Small intestine (tissue), 7 donors: ENCODE data around the gene IFNL3. TPM values are rescaled to one million over a fixed set of nuclear protein-coding genes. Genes with fewer than 3 reads are reported as not detected.

Source experiments
- DNase-seq, 2 donors: peaks; one replicate each; pipeline versions ENCODE4 v3.0.0 to v3.0.0-alpha.2; 2013
- FAIRE-seq: peaks from 2 replicates; lab custom pipeline; 2012; peaks lifted over from hg19 to GRCh38; lab: Jason Lieb, UNC
- H3K27ac ChIP-seq, 3 donors: one replicate each; pipeline ENCODE4 v1.5.1; 2013; ENCODE audit warnings: low read length in 2 of 3, mild to moderate bottlenecking in 2 of 3, control low read depth in 1 of 3, inconsistent platforms in 1 of 3, low read depth in 1 of 3, moderate library complexity in 1 of 3
- H3K27me3 ChIP-seq, 3 donors: one replicate each; pipeline ENCODE4 v1.6.1; 2013; ENCODE audit warnings: low read length in 3 of 3, inconsistent platforms in 1 of 3; ENCODE audit not compliant: control insufficient read depth in 3 of 3, insufficient read depth in 3 of 3
- H3K36me3 ChIP-seq, 3 donors: one replicate each; pipeline ENCODE4 v1.6.1; 2013; ENCODE audit warnings: low read length in 3 of 3, inconsistent platforms in 1 of 3, low read depth in 1 of 3, mild to moderate bottlenecking in 1 of 3, moderate library complexity in 1 of 3; ENCODE audit not compliant: control insufficient read depth in 3 of 3, insufficient read depth in 2 of 3
- H3K4me1 ChIP-seq, 3 donors: one replicate each; pipeline ENCODE4 v1.6.1; 2013; ENCODE audit warnings: low read length in 2 of 3, inconsistent platforms in 1 of 3, low read depth in 1 of 3, mild to moderate bottlenecking in 1 of 3, moderate library complexity in 1 of 3; ENCODE audit not compliant: control insufficient read depth in 3 of 3, insufficient read depth in 2 of 3
- H3K4me3 ChIP-seq, 3 donors: one replicate each; pipeline ENCODE4 v1.5.1; 2013; ENCODE audit warnings: low read length in 3 of 3, control low read depth in 1 of 3, inconsistent platforms in 1 of 3, low read depth in 1 of 3, mild to moderate bottlenecking in 1 of 3, moderate library complexity in 1 of 3
- H3K9me3 ChIP-seq, 2 donors: one replicate each; pipeline ENCODE4 v1.6.1; 2013; ENCODE audit warnings: low read depth in 1 of 2, low read length in 1 of 2; ENCODE audit not compliant: control insufficient read depth in 2 of 2, insufficient read depth in 1 of 2
- WGBS, 3 donors: extraction: QIAGEN DNeasy Blood & Tissue Kit; methylation state at CpG; one replicate each; pipeline ENCODE4 v1.1.7; 2013; 5-methylcytosine and 5-hydroxymethylcytosine counted together
- polyA plus RNA-seq, 4 donors: library from polyadenylated mRNA; stranded (reverse) in 3 of 4; unstranded in 1 of 4; fragments of 200-250 nt in 3 of 4; fragments of 120-200 nt in 1 of 4; gene quantifications; one replicate each; pipeline versions ENCODE4 v1.2.1 to v1.2.3, GENCODE V29; 2013
- donor health status: healthy with polysubstance abuse.
- donor health status: control.
- donor health status: control.
- donor health status: Bipolar disorder and iron deficiency.
- donor health status: healthy.

IFNL3 gene
- polyA plus RNA-seq, 4 donors = not detected

DNA sequence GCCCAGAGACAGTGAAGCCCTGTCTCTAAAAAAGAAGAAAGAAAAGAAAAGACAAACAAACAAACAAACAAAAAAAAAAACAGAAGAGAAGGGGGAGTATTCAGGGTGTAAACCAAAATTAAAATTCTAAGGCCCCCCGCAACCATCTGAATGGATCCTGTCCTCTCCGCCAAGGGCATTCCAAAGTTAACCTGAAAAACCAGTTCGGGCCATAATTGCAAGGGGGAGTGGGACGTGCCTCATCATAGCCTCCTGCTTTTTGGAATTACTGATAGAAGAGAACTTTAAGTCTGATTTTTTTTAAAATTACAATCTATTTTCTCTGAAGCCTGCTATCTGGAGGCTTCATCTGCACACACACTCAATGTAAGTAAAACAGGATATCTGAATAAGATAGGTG, 17.7 kb upstream of the IFNL3 start:
- no peak for DNase-seq
- H3K27me3 ChIP-seq = peaks cover 9 to 42% (median 38%) of the 10 kb centered on the region in 3 donors
- no peak overlapping the region for H3K27ac ChIP-seq
- no peak for FAIRE-seq
- H3K9me3 ChIP-seq = peaks cover 0 to 3% of the 10 kb centered on the region in 2 donors
- 86 to 87% (median 86%) methylated on average over 4 of the region's 4 CpGs for WGBS, 3 donors
- H3K4me1 ChIP-seq = peaks cover 0 to 15% (median 0%) of the 10 kb centered on the region in 3 donors
- H3K36me3 ChIP-seq = no peaks in the 10 kb centered on the region
- no peak overlapping the region for H3K4me3 ChIP-seq

DNA sequence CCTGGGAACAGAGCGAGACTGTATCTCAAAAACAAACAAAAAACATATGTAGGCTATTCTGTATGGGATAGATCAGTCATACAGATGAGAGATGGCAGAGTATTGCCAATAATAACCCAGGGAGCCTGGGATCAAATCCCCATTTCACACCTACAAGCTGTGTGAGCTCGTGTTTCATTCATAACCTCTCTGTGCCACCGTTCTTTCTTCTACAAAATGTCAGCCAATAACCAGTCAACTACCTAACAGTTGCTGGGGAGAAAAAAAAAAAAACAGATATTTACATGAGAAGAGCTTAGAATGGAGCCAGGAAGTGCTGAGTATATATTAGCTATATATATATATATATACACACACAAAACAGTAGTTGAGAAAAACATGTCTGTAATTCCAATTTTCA, 16.9 kb upstream of the IFNL3 start:
- no peak for DNase-seq
- 73 to 90% (median 77%) methylated on average over 3 of the region's 3 CpGs for WGBS, 3 donors
- FAIRE-seq = no peak
- Histone ChIP-seq H3K27me3 (peaks cover 9 to 42% (median 37%) of the 10 kb centered on the region in 3 donors), H3K9me3 (peaks cover 0 to 7% of the 10 kb centered on the region in 2 donors), H3K36me3 (no peaks in the 10 kb centered on the region), H3K27ac (no peak overlapping the region), H3K4me1 (peaks cover 0 to 15% (median 0%) of the 10 kb centered on the region in 3 donors), H3K4me3 (no peak overlapping the region)

DNA sequence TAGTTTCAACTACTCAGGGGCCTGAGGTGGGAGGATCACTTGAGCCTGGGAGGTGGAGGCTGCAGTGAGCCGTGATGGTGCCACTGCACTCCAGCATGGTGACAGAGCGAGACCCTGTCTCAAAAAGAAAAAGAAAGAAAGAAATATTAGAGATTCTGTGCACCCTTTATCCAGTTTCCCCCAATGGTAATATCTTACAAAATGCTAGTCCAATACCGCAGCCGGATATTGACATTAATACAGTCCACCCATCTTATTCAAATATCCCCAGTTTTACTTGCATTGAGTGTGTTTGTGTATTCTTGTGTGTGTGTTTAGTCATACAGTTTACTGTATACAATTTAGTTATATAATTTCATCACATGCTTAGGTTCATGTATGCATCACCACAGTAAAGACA, 12.4 kb upstream of the IFNL3 start:
- peaks cover 0 to 8% of the 10 kb centered on the region in 2 donors for H3K9me3 ChIP-seq
- DNase-seq (no peak), FAIRE-seq (no peak)
- H3K4me3 ChIP-seq = no peak overlapping the region
- no peak overlapping the region for H3K27ac ChIP-seq
- H3K4me1 ChIP-seq = peaks cover 0 to 7% (median 3%) of the 10 kb centered on the region in 3 donors
- 94 to 100% (median 98%) methylated on average over 4 of the region's 4 CpGs for WGBS, 3 donors
- H3K36me3 ChIP-seq = no peaks in the 10 kb centered on the region
- H3K27me3 ChIP-seq = peaks cover 0 to 10% (median 5%) of the 10 kb centered on the region in 3 donors

DNA sequence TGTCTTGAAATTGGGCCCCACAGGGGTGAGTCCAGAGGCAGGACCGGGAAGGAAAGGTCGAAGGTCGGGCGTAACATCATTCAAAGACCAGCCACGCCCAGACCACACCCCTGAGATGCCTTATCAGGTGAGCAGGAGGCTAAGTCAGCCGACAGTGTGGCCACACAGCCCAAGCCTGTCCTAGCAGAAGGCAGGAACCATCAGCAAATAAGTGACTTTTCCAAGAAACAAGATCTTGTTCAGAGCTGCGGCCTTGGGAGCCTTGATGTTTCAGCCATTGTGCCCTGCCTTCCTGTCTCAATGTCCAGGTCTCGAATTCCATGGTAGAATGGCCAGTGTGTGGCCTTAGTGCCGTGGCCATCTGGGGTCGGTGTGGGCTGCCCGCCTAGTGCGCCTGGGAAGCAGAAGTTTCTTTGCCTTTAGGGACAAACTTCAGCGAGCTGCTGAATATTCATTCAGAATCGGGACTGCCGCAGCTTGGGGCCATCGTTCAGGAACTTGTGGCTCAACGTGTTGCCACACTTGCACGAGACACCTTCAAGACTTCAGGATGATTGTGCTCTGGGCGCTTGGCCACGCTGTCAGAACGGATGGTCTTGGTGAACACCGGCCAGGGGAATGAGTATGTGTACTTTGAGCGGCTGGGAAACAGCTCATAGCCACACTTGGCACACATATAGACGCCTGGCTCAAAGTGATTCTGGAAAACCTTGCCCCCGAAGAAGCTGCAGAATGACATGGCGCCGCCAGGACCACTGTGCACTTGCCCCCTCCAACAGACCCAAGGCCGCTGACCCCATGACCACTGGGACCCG, 9.9 kb upstream of the IFNL3 start:
- DNase-seq (peak; percentile 47 to 77), FAIRE-seq (no peak)
- H3K27ac ChIP-seq = no peak overlapping the region
- no peak overlapping the region for H3K4me3 ChIP-seq
- peaks cover 0 to 7% (median 3%) of the 10 kb centered on the region in 3 donors for H3K4me1 ChIP-seq
- WGBS, 3 donors = 39 to 72% (median 43%) methylated on average over 29 of the region's 29 CpGs
- H3K27me3 ChIP-seq = peaks cover 0 to 14% (median 0%) of the 10 kb centered on the region in 3 donors
- H3K36me3 ChIP-seq = no peaks in the 10 kb centered on the region
- H3K9me3 ChIP-seq = peaks cover 0 to 8% of the 10 kb centered on the region in 2 donors

DNA sequence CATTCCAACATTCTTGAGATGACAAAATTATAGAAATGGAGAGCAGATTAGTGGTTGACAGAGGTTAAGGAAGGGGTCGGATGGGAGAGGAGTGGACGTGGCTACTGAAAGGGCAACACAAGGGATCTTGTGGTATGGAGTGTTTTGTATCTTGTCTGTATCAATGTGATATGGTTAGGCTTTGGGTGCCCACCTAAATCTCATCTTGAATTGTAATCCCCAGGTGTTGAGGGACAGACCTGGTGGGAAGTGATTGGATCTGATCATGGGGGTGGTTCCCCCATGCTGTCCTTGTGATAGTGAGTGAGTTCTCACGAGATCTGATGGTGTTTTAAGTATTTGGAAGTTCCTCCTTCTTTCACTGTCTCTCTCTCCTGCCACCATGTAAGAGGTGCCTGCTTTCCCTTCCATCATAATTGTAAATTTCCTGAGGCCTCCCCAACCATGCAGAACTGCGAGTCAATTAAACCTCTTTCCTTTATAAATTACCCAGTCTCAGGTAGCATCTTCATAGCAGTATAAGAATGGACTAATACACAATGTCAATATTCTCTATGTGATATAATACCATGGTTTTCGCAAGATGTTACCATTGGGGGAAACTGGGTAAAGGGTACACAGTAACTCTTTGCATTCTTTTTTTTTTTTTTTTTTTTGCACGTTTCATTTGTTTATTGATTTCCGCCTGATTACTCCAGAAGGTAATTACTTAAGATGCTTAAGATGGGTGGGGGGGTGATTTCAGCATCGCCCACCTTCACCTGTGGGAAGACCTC, 8.8 kb upstream of the IFNL3 start:
- Histone ChIP-seq H3K27me3 (peaks cover 0 to 26% (median 9%) of the 10 kb centered on the region in 3 donors), H3K36me3 (no peaks in the 10 kb centered on the region), H3K27ac (no peak overlapping the region), H3K4me1 (peaks cover 0 to 7% (median under 1%) of the 10 kb centered on the region in 3 donors), H3K9me3 (peaks cover 0 to 8% of the 10 kb centered on the region in 2 donors), H3K4me3 (no peak overlapping the region)
- WGBS, 3 donors = 77 to 86% (median 78%) methylated on average over 8 of the region's 8 CpGs
- DNase-seq = no peak
- no peak for FAIRE-seq

DNA sequence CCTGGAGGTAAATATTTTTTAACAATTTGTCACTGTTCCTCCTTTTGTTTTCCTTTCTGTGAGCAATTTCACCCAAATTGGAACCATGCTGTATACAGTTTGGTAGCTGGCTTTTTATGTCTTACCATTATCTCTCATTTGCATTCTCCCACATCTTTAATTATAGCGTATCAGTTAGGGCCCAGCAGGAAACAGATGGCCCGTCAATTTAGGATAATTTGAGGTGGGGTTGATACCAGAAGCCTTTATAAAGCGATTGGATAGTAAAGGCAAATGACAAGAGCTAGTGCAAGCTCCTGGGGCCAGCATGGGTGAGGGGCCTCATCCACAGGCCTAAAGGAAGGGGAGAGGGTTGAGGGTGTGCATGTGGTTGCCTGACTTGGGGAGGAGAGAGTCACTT, 7.7 kb upstream of the IFNL3 start:
- Histone ChIP-seq H3K27ac (no peak overlapping the region), H3K4me1 (peaks cover 0 to 7% (median 5%) of the 10 kb centered on the region in 3 donors), H3K9me3 (peaks cover 0 to 8% of the 10 kb centered on the region in 2 donors), H3K27me3 (peaks cover 0 to 36% (median 12%) of the 10 kb centered on the region in 3 donors), H3K4me3 (no peak overlapping the region), H3K36me3 (no peaks in the 10 kb centered on the region)
- no peak for DNase-seq
- no peak for FAIRE-seq
- WGBS, 3 donors = 53 to 63% (median 62%) methylated on average over 3 of the region's 3 CpGs

DNA sequence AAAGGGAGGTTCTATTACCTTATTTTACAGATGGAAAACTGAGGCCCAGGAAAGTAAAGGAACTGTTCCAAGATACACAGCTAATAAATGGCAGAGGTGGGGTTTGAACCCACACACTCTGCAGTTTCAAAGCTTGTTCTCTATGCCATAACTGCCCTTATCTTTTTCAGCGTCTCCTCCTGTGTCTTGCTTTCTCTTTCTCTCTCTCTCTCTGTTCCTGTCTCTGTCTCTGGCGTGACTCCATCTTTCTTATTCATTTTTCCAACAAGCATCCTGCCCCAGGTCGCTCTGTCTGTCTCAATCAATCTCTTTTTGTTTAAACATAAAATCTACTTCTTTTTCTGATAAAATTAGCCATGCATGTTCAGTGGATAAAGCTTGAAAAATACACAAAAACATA, 7.0 kb upstream of the IFNL3 start:
- H3K4me1 ChIP-seq = peaks cover 0 to 9% (median 7%) of the 10 kb centered on the region in 3 donors
- H3K9me3 ChIP-seq = peaks cover 0 to 10% of the 10 kb centered on the region in 2 donors
- H3K27ac ChIP-seq = no peak overlapping the region
- H3K4me3 ChIP-seq = no peak overlapping the region
- 34 to 53% (median 46%) methylated on average over 3 of the region's 3 CpGs for WGBS, 3 donors
- no peaks in the 10 kb centered on the region for H3K36me3 ChIP-seq
- FAIRE-seq (no peak), DNase-seq (no peak)
- H3K27me3 ChIP-seq = peaks cover 0 to 42% (median 12%) of the 10 kb centered on the region in 3 donors

DNA sequence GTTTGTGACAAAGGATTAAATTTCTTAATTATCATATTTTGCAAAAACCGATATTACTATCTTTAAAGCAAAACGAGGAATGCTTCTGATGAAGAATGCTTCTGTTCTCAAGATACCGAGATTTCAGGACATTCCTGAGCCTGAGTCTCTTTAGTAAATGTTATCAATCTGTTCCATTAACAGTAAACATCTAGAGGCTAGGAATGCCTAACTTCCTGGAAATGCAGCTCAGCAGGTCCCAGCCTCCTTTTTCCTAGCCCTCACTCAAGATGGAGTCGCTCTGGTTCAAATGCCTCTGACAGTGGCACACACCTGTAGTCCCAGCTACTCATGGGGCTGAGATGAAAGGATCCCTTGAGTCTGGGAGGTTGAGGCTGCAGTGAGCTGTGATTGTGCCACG, 6.3 kb upstream of the IFNL3 start:
- Histone ChIP-seq H3K4me3 (no peak overlapping the region), H3K27ac (no peak overlapping the region), H3K9me3 (peaks cover 0 to 5% of the 10 kb centered on the region in 2 donors), H3K4me1 (peaks cover 0 to 9% (median 7%) of the 10 kb centered on the region in 3 donors), H3K36me3 (no peaks in the 10 kb centered on the region), H3K27me3 (peaks cover 0 to 40% (median 12%) of the 10 kb centered on the region in 3 donors)
- FAIRE-seq (no peak), DNase-seq (no peak)
- 73 to 86% (median 82%) methylated on average over 5 of the region's 5 CpGs for WGBS, 3 donors
